ENCODE measurements around the gene HSD3B7.

DNA sequence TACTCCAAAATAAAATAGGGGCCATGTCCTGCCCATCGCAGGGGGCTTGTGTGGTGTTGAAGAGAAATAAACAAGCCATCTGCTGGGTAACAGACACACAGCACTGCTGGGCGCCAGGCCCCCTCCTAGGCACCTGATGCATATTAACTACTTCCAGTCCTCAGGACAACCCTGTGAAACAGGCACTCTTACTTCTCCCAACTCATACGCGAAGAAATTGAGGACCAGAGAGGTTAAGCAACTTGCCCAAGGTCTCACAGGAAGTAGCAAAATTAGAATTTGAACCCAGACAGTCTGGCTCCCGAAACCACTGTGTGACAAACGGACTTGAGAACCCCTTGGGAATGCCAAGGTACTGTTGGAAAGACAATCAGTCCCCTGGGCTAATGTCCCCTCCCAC is 22.7 kb downstream of the HSD3B7 start:
- TF ChIP-seq, protein P1, sequence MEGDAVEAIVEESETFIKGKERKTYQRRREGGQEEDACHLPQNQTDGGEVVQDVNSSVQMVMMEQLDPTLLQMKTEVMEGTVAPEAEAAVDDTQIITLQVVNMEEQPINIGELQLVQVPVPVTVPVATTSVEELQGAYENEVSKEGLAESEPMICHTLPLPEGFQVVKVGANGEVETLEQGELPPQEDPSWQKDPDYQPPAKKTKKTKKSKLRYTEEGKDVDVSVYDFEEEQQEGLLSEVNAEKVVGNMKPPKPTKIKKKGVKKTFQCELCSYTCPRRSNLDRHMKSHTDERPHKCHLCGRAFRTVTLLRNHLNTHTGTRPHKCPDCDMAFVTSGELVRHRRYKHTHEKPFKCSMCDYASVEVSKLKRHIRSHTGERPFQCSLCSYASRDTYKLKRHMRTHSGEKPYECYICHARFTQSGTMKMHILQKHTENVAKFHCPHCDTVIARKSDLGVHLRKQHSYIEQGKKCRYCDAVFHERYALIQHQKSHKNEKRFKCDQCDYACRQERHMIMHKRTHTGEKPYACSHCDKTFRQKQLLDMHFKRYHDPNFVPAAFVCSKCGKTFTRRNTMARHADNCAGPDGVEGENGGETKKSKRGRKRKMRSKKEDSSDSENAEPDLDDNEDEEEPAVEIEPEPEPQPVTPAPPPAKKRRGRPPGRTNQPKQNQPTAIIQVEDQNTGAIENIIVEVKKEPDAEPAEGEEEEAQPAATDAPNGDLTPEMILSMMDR (IDR thresholded peaks at IDR 0.05): no peak
- TF ChIP-seq POLR2AphosphoS5 (IDR thresholded peaks at IDR 0.05; ENCODE audit: low read depth, low read length) (no peak), TCF7L2 (IDR thresholded peaks at IDR 0.05; ENCODE audit: low read depth, low read length) (no peak), SIN3A (IDR thresholded peaks at IDR 0.05; ENCODE audit: borderline replicate concordance, insufficient read depth, low read depth, low read length) (no peak)
- TF ChIP-seq, protein P2, sequence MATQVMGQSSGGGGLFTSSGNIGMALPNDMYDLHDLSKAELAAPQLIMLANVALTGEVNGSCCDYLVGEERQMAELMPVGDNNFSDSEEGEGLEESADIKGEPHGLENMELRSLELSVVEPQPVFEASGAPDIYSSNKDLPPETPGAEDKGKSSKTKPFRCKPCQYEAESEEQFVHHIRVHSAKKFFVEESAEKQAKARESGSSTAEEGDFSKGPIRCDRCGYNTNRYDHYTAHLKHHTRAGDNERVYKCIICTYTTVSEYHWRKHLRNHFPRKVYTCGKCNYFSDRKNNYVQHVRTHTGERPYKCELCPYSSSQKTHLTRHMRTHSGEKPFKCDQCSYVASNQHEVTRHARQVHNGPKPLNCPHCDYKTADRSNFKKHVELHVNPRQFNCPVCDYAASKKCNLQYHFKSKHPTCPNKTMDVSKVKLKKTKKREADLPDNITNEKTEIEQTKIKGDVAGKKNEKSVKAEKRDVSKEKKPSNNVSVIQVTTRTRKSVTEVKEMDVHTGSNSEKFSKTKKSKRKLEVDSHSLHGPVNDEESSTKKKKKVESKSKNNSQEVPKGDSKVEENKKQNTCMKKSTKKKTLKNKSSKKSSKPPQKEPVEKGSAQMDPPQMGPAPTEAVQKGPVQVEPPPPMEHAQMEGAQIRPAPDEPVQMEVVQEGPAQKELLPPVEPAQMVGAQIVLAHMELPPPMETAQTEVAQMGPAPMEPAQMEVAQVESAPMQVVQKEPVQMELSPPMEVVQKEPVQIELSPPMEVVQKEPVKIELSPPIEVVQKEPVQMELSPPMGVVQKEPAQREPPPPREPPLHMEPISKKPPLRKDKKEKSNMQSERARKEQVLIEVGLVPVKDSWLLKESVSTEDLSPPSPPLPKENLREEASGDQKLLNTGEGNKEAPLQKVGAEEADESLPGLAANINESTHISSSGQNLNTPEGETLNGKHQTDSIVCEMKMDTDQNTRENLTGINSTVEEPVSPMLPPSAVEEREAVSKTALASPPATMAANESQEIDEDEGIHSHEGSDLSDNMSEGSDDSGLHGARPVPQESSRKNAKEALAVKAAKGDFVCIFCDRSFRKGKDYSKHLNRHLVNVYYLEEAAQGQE (IDR thresholded peaks at IDR 0.05; ENCODE audit: insufficient read depth in 1 of 2, low read depth in 2 of 2, low read length in 1 of 2): no peak
